ENCODE measurements around the gene PRKAG2.
"Not testable (repeated sequence)": the region's sequence is repeated elsewhere in the genome, so short reads cannot be mapped to it uniquely, and the experiment has no call there.

The PRKAG2 gene

DNA sequence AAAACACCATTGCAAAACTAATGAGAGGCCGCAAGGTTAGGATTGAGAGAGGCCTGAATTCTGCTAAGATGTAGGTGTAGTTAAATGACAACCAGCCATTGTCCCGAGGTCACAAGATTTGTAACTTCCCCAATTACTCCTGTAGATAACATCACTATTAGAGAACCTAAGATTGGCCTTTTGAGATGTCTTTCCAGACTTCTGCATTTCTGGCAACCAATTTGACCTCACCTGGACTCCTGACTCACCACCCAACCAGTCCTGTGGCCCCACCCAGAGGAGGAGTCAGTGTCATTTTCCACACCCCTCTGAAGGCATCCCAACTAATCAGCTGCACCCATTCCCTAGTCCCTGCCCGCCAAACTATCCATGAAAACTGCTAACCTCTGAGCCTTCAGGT lies 115.7 kb downstream of the PRKAG2 start:
- no peak for TF ChIP-seq POLR2A (IDR thresholded peaks at IDR 0.05; ENCODE audit: low read depth, low read length)
- DNase-seq (ENCODE audit: insufficient read length, low spot score) (no peak), FAIRE-seq (no peak)

DNA sequence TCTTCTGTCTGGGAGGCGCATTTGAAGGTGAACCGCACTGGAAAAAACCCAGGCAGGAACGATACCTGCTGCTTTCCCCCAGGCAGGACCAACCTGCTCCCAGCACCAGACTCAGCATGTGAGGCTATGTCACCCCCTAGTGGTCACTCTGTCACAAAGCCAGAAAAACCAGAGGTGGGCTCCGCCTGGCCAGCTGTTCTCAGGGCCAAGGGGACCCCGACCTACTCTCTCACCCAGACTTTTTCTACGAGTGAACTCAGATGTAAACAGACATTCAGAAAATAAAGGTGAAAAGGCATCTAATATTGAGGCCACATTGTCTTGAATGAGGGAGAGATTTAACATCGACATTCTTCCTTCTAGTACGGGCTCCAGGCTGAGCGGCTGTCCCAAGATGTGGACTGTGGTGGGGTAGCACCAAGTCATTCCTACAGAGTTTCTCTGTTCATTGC lies 117.3 kb downstream of the PRKAG2 start:
- FAIRE-seq (no peak), DNase-seq (ENCODE audit: insufficient read length, low spot score) (peak; percentile 67)
- no peak for TF ChIP-seq POLR2A (IDR thresholded peaks at IDR 0.05; ENCODE audit: low read depth, low read length)

GRCh38 chr7:151758622-151759540 lies 118.0 kb downstream of the PRKAG2 start:
- TF ChIP-seq POLR2A (IDR thresholded peaks at IDR 0.05; ENCODE audit: low read depth, low read length), result no peak
- no peak for FAIRE-seq
- no peak for DNase-seq (ENCODE audit: insufficient read length, low spot score)

DNA sequence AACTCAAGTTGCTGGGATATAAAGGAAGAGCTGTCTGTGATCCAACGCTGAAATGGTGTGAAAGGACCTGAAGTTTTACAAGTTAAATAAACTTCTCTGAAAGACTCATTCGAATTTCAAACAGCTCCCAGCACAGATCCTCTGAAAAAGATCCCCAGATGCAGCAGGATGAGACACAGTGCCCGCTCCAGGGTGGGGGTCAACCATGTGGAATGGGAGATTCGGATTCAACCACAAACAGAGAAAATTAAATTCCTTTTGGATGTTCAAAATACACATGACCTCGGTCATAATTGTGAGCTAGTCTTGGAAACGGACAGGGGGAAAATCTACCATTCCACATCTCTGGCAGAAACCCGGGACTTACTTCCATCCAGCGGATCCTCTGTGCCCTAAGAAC lies 119.6 kb downstream of the PRKAG2 start:
- FAIRE-seq, result no peak
- no peak for DNase-seq (ENCODE audit: insufficient read length, low spot score)
- no peak for TF ChIP-seq POLR2A (IDR thresholded peaks at IDR 0.05; ENCODE audit: low read depth, low read length)

GRCh38 chr7:151756866-151757265 lies 120.0 kb downstream of the PRKAG2 start:
- no peak for TF ChIP-seq POLR2A (IDR thresholded peaks at IDR 0.05; ENCODE audit: low read depth, low read length)
- DNase-seq (ENCODE audit: insufficient read length, low spot score), result no peak
- no peak for FAIRE-seq

DNA sequence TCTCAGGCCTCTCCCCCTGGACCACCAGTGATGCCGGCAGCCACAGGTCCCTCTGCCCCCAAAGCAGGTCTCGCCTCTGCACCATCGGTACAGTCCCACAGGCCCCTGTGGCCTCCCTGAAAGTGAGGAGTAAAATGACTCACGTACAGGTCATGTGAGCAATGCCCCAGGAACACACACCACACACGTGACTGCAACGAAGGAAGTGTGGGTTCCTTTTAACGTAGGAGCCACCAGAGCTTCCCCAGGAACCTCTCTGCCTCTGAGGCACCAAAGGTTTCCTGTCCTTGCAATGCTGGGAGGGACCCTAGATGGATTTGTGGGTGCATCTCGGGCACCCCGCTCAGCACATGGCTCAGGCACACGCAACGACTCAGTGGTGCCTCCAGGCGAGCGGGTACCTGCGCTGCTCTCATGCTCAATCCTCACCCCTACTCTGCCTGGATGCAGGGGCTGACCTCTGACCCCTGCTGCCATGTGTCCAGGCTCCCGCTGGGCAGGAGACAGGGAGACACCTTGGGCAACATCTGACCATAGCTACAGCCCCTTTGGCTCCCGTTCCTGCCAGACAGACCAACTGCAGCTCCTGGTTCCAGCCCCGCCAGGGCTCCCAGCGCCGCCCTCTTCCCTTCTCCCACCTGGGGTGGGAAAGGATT lies 120.7 kb downstream of the PRKAG2 start:
- FAIRE-seq (no peak), DNase-seq (ENCODE audit: insufficient read length, low spot score) (peak; percentile 59)
- no peak for TF ChIP-seq POLR2A (IDR thresholded peaks at IDR 0.05; ENCODE audit: low read depth, low read length)

- TF ChIP-seq POLR2A (IDR thresholded peaks at IDR 0.05; ENCODE audit: low read depth, low read length), result no peak
- no peak for FAIRE-seq
- no peak for DNase-seq (ENCODE audit: insufficient read length, low spot score)
Observed at GRCh38 chr7:151755131-151755801, 121.6 kb downstream of the PRKAG2 start.

DNA sequence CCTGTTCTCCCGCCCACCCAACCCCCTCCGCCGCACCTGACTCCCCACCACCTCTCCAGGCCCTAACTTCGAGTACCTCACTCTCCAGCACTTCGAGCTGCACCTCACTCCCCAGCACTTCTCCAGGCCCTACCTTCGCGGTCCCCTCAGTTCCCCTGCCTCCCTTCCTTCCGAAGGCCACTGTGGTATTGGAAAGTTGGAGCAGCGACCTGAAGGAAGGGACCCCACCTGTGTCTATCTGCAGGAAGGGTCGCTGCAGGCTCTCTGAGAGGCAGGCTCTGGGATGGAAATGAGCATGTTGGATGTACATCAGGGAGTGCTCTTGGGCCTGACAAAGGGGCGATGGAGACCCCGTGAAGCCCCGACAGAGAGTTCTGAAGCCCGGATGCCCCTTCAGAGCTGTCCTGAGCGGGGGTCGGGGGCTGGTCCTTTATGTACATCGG lies 122.2 kb downstream of the PRKAG2 start:
- TF ChIP-seq POLR2A (IDR thresholded peaks at IDR 0.05; ENCODE audit: low read depth, low read length), result no peak
- DNase-seq (ENCODE audit: insufficient read length, low spot score) (no peak), FAIRE-seq (no peak)

- DNase-seq (ENCODE audit: insufficient read length, low spot score) (peak; percentile 93), FAIRE-seq (no peak)
- no peak for TF ChIP-seq POLR2A (IDR thresholded peaks at IDR 0.05; ENCODE audit: low read depth, low read length)
Observed at GRCh38 chr7:151754142-151754590, 122.7 kb downstream of the PRKAG2 start.

GRCh38 chr7:151752816-151753595 lies 123.9 kb downstream of the PRKAG2 start:
- no peak for DNase-seq (ENCODE audit: insufficient read length, low spot score)
- no peak for FAIRE-seq
- no peak for TF ChIP-seq POLR2A (IDR thresholded peaks at IDR 0.05; ENCODE audit: low read depth, low read length)

DNA sequence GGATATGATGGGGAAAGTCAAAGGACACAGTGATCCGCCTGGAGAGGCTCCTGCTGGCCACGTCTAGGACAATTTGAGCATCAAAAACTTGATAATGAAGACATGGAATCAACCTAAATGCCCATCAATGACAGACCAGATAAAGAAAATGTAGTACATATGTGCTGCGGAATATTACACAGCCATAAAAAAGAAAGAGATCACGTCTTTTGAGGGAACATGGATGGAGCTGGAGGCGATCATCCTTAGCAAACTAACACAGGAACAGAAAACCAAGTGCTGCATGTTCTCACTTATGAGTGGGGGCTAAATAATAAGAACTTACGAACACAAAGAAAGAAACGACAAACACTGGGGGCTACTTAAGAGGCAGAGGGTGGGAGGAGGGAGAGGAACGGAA lies 124.9 kb downstream of the PRKAG2 start:
- no peak for FAIRE-seq
- TF ChIP-seq POLR2A (IDR thresholded peaks at IDR 0.05; ENCODE audit: low read depth, low read length), result no peak
- DNase-seq (ENCODE audit: insufficient read length, low spot score), result no peak

DNA sequence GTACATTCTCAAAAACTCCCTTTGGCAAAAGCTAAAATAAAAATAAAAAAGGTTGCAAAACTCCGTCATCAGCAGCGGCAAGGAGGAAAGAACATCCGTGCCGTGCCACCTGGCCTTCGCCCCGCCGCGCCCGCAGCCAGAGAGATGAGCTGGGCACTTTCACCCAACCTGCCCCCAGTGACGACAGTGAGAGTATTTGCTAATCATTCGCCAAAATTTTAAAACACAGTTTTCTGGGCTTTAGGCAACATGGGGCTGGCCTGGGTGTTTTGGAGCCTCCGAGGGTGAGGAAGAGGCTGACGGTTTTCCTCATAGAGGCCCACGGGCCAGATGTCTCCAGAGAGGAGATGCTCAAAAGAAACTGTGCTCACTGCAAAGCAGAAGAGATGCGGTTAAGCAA lies 128.2 kb downstream of the PRKAG2 start:
- FAIRE-seq, result no peak
- DNase-seq (ENCODE audit: insufficient read length, low spot score), result no peak
- no peak for TF ChIP-seq POLR2A (IDR thresholded peaks at IDR 0.05; ENCODE audit: low read depth, low read length)

DNA sequence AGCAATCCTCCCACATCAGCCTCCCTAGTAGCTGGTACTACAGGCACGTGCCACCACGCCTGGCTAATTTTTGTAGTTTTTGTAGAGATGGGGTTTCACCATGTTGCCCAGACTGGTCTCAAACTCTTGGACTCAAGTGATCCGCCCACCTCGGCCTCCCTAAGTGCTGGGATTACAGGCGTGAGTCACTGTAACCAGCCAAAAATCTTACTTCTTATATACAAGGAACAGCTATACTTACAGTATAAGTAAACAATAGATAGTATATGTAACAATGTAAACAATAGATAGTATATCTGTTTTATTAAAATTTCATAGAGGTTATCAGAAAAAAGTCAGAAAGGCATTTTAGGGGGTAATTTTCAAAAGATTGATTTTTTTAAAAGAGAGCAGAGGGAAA lies 128.9 kb downstream of the PRKAG2 start:
- not testable (repeated sequence) for DNase-seq (ENCODE audit: insufficient read length, low spot score); FAIRE-seq

All from H54 (cell line).